Prostate gland (tissue), 2 donors: ENCODE results near the gene C1orf35. TPM values are rescaled to one million over a fixed set of nuclear protein-coding genes. Genes with fewer than 3 reads are reported as not detected.

ENCODE experiments used
- DNase-seq: peaks from one replicate; pipeline ENCODE4 v3.0.0-alpha.2; 2019; ENCODE audit warnings: low spot score
- H3K27ac ChIP-seq, 2 donors: fragments of 200-600 bp; sonication (generic); 2 replicates each; pipeline ENCODE4 v1.5.1; 2017 to 2019
- H3K27me3 ChIP-seq: fragments of 200-600 bp; sonication (generic); replicated peaks from 2 replicates; pipeline ENCODE4 v1.5.1; 2019; ENCODE audit not compliant: insufficient read depth
- H3K36me3 ChIP-seq, 2 donors: fragments of 200-600 bp; sonication (generic); 1 replicate in 1 of 2; 2 replicates in 1 of 2; pipeline versions ENCODE4 v1.5.1 to v1.8.1; 2017 to 2019
- H3K4me1 ChIP-seq: fragments of 200-600 bp; sonication (generic); replicated peaks from 2 replicates; pipeline ENCODE4 v1.5.1; 2019
- H3K4me3 ChIP-seq, 2 donors: fragments of 200-600 bp; sonication (generic); 2 replicates each; pipeline ENCODE4 v1.5.1; 2017 to 2019
- H3K9me3 ChIP-seq: fragments of 200-600 bp; sonication (generic); 2 replicates; pipeline ENCODE4 v1.5.1; 2017
- POLR2A ChIP-seq: fragments of 450-650 bp; IDR thresholded peaks from one replicate; pipeline ENCODE4 v1.6.1; 2016; ENCODE audit warnings: antibody characterized with exemption, mild to moderate bottlenecking
- POLR2AphosphoS5 ChIP-seq: sonication (generic); formaldehyde crosslinking; IDR thresholded peaks from one replicate; pipeline ENCODE4 v1.6.1; 2017; ENCODE audit warnings: antibody characterized with exemption
- WGBS: methylation state at CpG from one replicate; pipeline ENCODE4 v1.1.5; 2018; 5-methylcytosine and 5-hydroxymethylcytosine counted together
- intact Hi-C: fragments of 100-400 bp; cut with DNase I; formaldehyde crosslinking; loops from one replicate; pipeline ENCODE4 v1.14.2; 2022
- total RNA-seq, 2 donors: library from RNA; depleted of rRNA; stranded (reverse); fragments of >200 nt; gene quantifications; one replicate each; pipeline ENCODE4 v1.1.0, GENCODE V29; 2016
- TF ChIP-seq, protein P1 (sequence below), 4 experiments: fragments of 200-600 bp in 2 of 4; fragments of 450-650 bp in 2 of 4; sonication (generic) in 2 of 4; IDR thresholded peaks; 1 replicate in 3 of 4; 2 replicates in 1 of 4; pipeline ENCODE4 v1.5.1; 2016 to 2019; ENCODE audit warnings: antibody characterized with exemption in 4 of 4, mild to moderate bottlenecking in 2 of 4, moderate library complexity in 2 of 4

C1orf35 gene
- total RNA-seq, 2 donors from 2014 or later: 23.5 TPM

DNA sequence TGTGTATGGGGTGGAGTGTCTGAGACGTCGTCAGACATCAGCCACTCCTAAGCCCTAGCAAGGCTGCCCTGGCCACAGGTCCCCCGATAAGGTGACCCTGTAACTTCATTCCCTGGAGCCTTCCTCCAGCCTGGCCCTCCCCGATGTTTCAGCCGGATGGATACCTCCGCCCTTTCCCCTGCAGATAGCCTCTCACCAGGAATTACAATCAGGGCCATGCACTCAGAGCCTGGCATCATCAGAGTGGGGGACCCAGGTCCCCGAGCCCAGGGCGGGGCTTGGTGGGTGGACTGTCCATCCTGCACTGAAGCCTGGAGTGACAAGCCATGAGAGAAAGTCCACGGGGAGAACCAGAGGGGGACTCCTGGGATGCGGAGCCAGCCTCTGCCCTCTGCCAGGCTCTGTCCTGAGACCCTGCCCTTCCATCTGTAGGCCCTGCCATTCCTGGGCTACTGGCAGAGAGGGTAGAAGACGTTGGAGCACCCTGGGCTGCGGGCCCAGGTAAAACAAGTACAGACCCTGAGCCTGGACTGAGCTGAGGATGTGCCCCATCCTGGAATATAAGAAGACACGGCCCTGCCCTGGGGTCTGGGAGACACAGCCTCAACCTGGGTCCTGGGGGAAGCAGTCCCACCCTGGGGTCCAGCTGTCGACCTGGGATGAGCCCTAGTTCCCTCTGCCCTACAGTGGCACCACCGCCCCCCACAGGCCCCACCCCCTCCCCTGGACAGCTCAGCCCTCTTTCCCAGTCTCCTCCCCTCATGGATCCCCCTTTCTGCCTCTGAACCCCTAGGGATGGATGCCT is 37.4 kb downstream of the C1orf35 start:
- no peaks in the 10 kb centered on the region for H3K9me3 ChIP-seq
- no peak for DNase-seq
- no peaks in the 10 kb centered on the region for H3K36me3 ChIP-seq
- H3K4me3 ChIP-seq: no peak overlapping the region
- no peak overlapping the region for H3K27ac ChIP-seq
- H3K27me3 ChIP-seq: peaks cover 14% of the 10 kb centered on the region
- WGBS: 73% methylated on average over 12 of the region's 15 CpGs
- H3K4me1 ChIP-seq: no peaks in the 10 kb centered on the region
- intact Hi-C loops: no loop called here
- TF ChIP-seq, protein P1, sequence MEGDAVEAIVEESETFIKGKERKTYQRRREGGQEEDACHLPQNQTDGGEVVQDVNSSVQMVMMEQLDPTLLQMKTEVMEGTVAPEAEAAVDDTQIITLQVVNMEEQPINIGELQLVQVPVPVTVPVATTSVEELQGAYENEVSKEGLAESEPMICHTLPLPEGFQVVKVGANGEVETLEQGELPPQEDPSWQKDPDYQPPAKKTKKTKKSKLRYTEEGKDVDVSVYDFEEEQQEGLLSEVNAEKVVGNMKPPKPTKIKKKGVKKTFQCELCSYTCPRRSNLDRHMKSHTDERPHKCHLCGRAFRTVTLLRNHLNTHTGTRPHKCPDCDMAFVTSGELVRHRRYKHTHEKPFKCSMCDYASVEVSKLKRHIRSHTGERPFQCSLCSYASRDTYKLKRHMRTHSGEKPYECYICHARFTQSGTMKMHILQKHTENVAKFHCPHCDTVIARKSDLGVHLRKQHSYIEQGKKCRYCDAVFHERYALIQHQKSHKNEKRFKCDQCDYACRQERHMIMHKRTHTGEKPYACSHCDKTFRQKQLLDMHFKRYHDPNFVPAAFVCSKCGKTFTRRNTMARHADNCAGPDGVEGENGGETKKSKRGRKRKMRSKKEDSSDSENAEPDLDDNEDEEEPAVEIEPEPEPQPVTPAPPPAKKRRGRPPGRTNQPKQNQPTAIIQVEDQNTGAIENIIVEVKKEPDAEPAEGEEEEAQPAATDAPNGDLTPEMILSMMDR (IDR thresholded peaks at IDR 0.05): no peak
- TF ChIP-seq POLR2AphosphoS5 (no peak), POLR2A (no peak)

DNA sequence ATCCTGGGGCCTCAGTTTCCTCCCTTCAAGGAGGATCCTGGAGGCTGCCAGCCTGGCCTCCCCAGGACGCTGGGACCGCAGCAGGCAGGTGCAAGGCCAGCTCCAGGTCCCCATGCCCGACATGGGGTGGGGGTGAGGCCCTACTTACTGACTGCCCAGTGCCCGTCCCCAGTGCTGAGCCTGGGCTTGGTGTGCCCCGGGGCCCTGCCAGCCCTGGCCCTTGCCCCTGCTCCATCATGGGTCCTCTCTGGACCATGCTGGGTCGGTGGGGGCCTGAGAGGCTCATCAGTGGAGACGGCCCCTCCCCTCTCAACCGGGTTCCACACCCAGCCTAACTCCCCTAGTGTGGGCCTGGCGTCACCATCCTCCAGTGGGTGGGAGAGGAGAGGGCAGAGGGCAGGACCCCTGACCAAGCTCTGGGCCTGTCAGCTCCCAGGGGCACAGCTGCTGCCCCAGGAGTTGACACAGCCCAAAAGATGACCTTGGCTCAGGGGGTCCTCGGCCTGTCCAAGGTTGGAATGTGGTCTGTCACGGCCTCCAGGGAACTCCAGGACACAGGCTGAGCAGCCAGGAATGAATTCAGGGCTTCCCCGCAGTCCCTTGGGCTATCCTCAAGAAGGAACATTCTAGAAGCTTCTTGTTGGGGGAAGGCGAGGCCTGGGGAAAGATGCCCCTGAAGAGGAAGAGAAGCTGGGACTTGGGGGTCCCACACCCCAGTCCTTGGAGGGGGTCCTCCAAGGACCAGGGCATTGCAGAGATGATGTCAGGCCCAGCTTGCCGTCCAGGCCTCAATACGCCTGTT is 38.2 kb downstream of the C1orf35 start:
- intact Hi-C loops: no loop called here
- Histone ChIP-seq H3K9me3 (no peaks in the 10 kb centered on the region), H3K27ac (no peak overlapping the region), H3K4me1 (no peaks in the 10 kb centered on the region), H3K4me3 (no peak overlapping the region), H3K36me3 (no peaks in the 10 kb centered on the region), H3K27me3 (peaks cover 14% of the 10 kb centered on the region)
- DNase-seq: no peak
- WGBS: 89% methylated on average over 9 of the region's 15 CpGs
- no peak for TF ChIP-seq POLR2AphosphoS5

DNA sequence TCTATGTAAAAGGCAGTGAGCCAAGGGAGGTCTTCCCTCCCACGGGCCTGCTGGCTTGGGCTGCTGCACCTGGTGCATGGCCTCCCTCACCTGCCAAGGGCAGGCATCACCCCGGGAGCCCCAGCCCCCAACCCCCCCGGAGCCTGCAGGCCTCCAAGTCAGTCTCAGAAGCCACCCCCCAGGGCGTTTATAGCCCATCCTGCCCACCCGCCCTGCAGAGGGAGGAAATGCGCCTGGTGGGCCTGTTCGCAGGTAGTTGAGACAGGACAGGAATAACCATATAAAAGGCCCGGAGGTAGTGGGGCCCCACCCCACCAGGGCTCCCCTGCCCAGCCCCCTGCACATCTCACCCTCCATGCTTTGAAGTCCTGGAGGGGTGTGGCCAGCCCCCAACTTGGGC is 38.8 kb downstream of the C1orf35 start:
- Histone ChIP-seq H3K4me1 (no peaks in the 10 kb centered on the region), H3K27me3 (peaks cover 14% of the 10 kb centered on the region), H3K36me3 (no peaks in the 10 kb centered on the region), H3K27ac (no peak overlapping the region), H3K9me3 (no peaks in the 10 kb centered on the region), H3K4me3 (no peak overlapping the region)
- WGBS: 47% methylated on average over 8 of the region's 8 CpGs
- intact Hi-C loops: no loop called here
- TF ChIP-seq, protein P1 (IDR thresholded peaks at IDR 0.05): no peak
- TF ChIP-seq POLR2AphosphoS5 (no peak), POLR2A (no peak)
- no peak for DNase-seq

DNA sequence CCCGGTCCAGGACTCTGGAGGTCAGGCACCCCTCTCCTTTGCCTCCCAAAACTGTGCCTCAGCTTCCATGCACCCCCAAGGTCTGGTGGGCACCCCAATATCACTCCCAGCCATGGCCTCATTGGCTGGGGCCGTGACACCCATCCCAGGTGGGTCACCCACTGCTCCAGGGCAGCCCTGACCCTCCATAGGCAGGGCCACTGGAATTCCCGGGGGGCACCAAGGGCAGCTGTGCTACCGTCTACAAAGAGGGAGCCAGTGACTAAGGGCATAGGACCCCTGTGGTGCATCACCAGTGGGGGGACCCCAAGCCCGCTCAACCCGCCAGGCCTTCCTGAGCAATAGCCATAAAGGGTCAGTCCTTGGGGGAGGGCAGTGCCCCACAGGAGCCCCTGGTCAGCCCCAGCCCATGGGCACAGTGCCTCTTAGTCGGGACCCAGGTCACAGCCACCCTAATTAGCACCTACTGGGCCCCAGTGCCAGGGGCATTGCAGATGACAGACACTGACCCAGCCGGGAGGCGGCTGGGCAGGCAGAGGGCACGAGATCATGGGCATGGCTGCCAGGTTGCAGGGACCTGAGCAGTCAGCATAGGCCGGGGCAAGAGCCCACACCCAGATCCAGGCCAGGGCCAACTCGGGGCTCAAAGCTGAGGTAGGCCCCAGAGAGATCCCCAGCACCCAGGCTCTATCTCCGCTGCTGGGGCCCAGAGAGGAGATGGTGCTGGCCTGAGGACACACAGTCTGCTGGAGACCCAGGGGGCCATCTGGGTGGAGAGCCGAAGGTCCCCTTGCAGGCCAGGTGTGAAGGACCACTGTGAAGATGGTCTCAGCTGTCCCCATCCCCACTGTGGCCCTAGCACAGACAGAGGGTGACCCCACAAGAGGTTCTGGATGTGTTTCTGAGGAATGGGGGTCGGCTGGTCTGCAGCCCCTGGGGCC is 39.6 kb downstream of the C1orf35 start:
- 91% methylated on average over 10 of the region's 15 CpGs for WGBS
- intact Hi-C loops: no loop called here
- Histone ChIP-seq H3K27ac (no peak overlapping the region), H3K9me3 (no peaks in the 10 kb centered on the region), H3K4me3 (no peak overlapping the region), H3K4me1 (no peaks in the 10 kb centered on the region), H3K36me3 (no peaks in the 10 kb centered on the region), H3K27me3 (peaks cover 14% of the 10 kb centered on the region)
- no peak for DNase-seq
- TF ChIP-seq POLR2A: no peak
- TF ChIP-seq, protein P1 (IDR thresholded peaks at IDR 0.05): no peak
- no peak for TF ChIP-seq POLR2AphosphoS5

DNA sequence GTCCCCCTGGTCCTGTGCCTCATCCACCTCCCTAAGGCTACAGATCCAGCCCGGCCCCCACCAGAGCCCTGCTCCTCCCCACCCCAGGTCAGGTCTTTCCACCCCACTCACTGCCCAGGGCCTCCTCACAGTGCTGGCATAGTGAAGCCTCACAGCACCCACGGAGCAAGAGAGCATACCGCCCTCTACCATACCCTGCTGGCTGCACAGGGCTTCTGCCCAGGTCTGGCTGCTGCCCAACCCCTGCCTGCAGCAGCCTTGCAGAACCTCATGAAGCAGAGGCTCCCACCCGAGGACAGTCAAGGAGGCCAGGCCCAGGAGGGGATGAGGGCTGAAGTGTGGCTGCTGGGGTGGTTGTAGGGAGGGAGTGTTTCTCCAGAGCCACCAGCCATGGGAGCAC is 40.3 kb downstream of the C1orf35 start:
- DNase-seq: no peak
- TF ChIP-seq POLR2A (no peak), POLR2AphosphoS5 (no peak)
- TF ChIP-seq, protein P1 (IDR thresholded peaks at IDR 0.05): no peak
- peaks cover 14% of the 10 kb centered on the region for H3K27me3 ChIP-seq
- H3K27ac ChIP-seq: no peak overlapping the region
- H3K36me3 ChIP-seq: no peaks in the 10 kb centered on the region
- 65% methylated on average over 4 of the region's 4 CpGs for WGBS
- H3K4me1 ChIP-seq: no peaks in the 10 kb centered on the region
- H3K9me3 ChIP-seq: no peaks in the 10 kb centered on the region
- intact Hi-C loops: no loop called here
- H3K4me3 ChIP-seq: no peak overlapping the region
